ENCODE data around the gene PODXL2.
"Not testable (repeated sequence)": the region's sequence is repeated elsewhere in the genome, so short reads cannot be mapped to it uniquely, and the experiment has no call there.

PODXL2 gene

DNA sequence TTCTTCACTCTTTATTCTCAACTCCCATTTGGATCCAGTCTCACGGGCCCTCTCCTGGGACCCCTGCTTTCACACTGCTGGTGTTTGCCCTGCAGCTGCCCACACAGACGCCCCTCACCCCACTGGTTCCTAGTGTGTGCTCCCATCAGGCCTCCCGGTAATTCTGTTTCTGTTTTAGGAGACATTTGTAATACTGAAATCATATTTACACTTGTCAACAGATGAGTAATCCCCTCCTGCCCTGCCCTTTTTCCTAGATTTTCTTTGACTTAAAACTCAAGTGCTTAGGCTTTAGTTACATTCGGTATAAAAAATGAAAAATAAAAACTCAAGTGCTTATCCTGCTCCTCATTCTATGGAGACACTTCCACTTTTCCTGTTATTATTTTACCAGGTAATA is 25.4 kb downstream of the PODXL2 start:
- Histone ChIP-seq H3K27me3 (replicated peaks) (no peaks in the 10 kb centered on the region), H3K27ac (no peak overlapping the region), H3K36me3 (replicated peaks) (no peaks in the 10 kb centered on the region), H3K4me3 (ENCODE audit: low read depth, low read length) (no peak overlapping the region)
- no peak for DNase-seq
- TF ChIP-seq, protein P1, sequence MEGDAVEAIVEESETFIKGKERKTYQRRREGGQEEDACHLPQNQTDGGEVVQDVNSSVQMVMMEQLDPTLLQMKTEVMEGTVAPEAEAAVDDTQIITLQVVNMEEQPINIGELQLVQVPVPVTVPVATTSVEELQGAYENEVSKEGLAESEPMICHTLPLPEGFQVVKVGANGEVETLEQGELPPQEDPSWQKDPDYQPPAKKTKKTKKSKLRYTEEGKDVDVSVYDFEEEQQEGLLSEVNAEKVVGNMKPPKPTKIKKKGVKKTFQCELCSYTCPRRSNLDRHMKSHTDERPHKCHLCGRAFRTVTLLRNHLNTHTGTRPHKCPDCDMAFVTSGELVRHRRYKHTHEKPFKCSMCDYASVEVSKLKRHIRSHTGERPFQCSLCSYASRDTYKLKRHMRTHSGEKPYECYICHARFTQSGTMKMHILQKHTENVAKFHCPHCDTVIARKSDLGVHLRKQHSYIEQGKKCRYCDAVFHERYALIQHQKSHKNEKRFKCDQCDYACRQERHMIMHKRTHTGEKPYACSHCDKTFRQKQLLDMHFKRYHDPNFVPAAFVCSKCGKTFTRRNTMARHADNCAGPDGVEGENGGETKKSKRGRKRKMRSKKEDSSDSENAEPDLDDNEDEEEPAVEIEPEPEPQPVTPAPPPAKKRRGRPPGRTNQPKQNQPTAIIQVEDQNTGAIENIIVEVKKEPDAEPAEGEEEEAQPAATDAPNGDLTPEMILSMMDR (IDR thresholded peaks at IDR 0.05; ENCODE audit: low read depth, low read length, missing control alignments): no peak
- in situ Hi-C loops (cut with HindIII; ENCODE audit: low pct_ligation_motif_present, low sequenced_read_pairs): no loop called here

GRCh38 chr3:127654993-127655392 is 26.0 kb downstream of the PODXL2 start:
- H3K36me3 ChIP-seq (replicated peaks); H3K27ac ChIP-seq; DNase-seq; in situ Hi-C loops (cut with HindIII; ENCODE audit: low pct_ligation_motif_present, low sequenced_read_pairs); H3K27me3 ChIP-seq (replicated peaks); H3K4me3 ChIP-seq (ENCODE audit: low read depth, low read length): not testable (repeated sequence)

DNA sequence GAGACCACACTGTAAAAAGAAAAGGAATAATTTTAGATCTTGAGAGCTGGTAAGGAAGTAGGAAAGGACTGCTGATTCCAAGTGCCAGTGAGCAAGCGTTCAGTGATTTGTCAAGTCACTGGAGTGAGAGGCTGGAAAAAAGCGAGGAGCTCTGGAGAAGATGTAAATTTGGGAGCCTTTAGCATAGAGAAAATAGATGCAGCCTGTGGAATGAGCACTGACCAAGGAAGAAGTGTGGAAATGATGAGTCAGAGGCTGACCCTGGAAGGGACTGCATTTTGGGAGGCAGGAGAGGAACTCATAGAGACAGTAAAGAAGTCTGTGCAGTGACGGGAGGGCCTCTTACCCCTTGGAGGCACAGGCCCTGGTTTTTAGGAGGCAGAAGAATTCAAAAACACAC is 26.7 kb downstream of the PODXL2 start:
- DNase-seq: peak; percentile 24
- no peak overlapping the region for H3K27ac ChIP-seq
- no peak overlapping the region for H3K4me3 ChIP-seq (ENCODE audit: low read depth, low read length)
- TF ChIP-seq, protein P1 (IDR thresholded peaks at IDR 0.05; ENCODE audit: low read depth, low read length, missing control alignments): no peak
- H3K36me3 ChIP-seq (replicated peaks): no peaks in the 10 kb centered on the region
- in situ Hi-C loops (cut with HindIII; ENCODE audit: low pct_ligation_motif_present, low sequenced_read_pairs): no loop called here
- no peaks in the 10 kb centered on the region for H3K27me3 ChIP-seq (replicated peaks)

DNA sequence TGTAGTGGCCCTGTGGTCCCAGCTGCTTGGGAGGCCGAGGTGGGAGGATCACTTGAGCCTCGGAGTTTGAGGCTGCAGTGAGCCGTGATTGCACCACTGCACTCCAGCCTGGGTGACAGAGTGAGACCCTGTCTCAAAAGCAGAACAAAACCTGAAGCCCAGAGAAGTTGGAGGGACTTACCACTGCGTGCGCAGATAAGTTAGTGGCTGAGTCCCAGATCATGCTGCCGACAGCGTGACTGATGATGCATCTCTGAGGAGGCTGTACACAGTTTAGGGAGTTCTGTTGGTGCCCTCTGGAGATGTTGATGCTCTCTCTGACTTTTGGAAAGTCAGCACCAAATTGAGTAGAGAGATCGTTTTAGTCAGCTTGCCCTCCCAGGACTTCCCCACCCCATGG is 27.9 kb downstream of the PODXL2 start:
- in situ Hi-C loops (cut with HindIII; ENCODE audit: low pct_ligation_motif_present, low sequenced_read_pairs): no loop called here
- Histone ChIP-seq H3K27ac (no peak overlapping the region), H3K36me3 (replicated peaks) (no peaks in the 10 kb centered on the region), H3K4me3 (ENCODE audit: low read depth, low read length) (no peak overlapping the region), H3K27me3 (replicated peaks) (no peaks in the 10 kb centered on the region)
- DNase-seq: no peak
- TF ChIP-seq, protein P1 (IDR thresholded peaks at IDR 0.05; ENCODE audit: low read depth, low read length, missing control alignments): no peak

DNA sequence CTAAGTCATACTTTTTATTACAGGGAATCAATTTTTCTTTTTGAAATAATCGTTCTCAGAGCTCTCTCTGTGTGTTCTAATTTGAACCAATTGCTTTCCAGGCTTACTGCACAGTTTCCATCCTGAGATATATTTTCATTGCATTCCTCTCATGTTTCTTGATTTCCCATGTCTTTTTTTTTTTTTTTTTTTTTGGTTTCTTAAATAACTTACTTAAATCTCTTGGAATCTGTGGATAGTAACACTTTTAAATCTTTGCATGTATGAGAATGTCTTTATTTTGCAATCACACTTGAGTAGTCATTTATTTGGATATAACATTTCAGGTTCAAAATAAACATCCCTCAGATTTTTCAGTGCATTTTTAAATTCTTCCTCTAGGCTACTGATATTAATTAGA is 29.2 kb downstream of the PODXL2 start:
- DNase-seq: no peak
- Histone ChIP-seq H3K27ac (no peak overlapping the region), H3K4me3 (ENCODE audit: low read depth, low read length) (no peak overlapping the region), H3K36me3 (replicated peaks) (no peaks in the 10 kb centered on the region), H3K27me3 (replicated peaks) (no peaks in the 10 kb centered on the region)
- TF ChIP-seq, protein P1 (IDR thresholded peaks at IDR 0.05; ENCODE audit: low read depth, low read length, missing control alignments): no peak
- in situ Hi-C loops (cut with HindIII; ENCODE audit: low pct_ligation_motif_present, low sequenced_read_pairs): no loop called here

GRCh38 chr3:127660621-127661251 is 31.8 kb downstream of the PODXL2 start:
- TF ChIP-seq, protein P1 (IDR thresholded peaks at IDR 0.05; ENCODE audit: low read depth, low read length, missing control alignments): no peak
- Histone ChIP-seq H3K4me3 (ENCODE audit: low read depth, low read length) (no peak overlapping the region), H3K27me3 (replicated peaks) (no peaks in the 10 kb centered on the region), H3K27ac (no peak overlapping the region), H3K36me3 (replicated peaks) (no peaks in the 10 kb centered on the region)
- DNase-seq: no peak
- in situ Hi-C loops (cut with HindIII; ENCODE audit: low pct_ligation_motif_present, low sequenced_read_pairs): no loop called here
